Mesenchymal stem cell (in vitro differentiated cells and primary cell): Measurements from ENCODE around the gene VWA2.

ENCODE experiments used
- DNase-seq: peaks from one replicate; pipeline ENCODE4 v3.0.0-alpha.2; 2013
- H2AFZ ChIP-seq: one replicate; pipeline ENCODE4 v1.6.1; 2013; ENCODE audit warnings: low read depth, mild to moderate bottlenecking, control low read depth, inconsistent platforms, low read length, moderate library complexity
- H2AK5ac ChIP-seq: 2 replicates; pipeline ENCODE4 v1.6.1; 2013; ENCODE audit warnings: low read length, moderate library complexity, mild to moderate bottlenecking, inconsistent platforms; ENCODE audit not compliant: severe bottlenecking
- H2BK120ac ChIP-seq: one replicate; pipeline ENCODE4 v1.6.1; 2013; ENCODE audit warnings: low read depth, mild to moderate bottlenecking, inconsistent platforms, low read length, moderate library complexity
- H2BK12ac ChIP-seq, 2 experiments: one replicate each; pipeline ENCODE4 v1.6.1; 2013; ENCODE audit warnings: inconsistent platforms in 2 of 2, low read length in 2 of 2, mild to moderate bottlenecking in 2 of 2, moderate library complexity in 2 of 2, control low read depth in 1 of 2
- H2BK15ac ChIP-seq: one replicate; pipeline ENCODE4 v1.6.1; 2013; ENCODE audit warnings: mild to moderate bottlenecking, low read depth, inconsistent platforms; ENCODE audit not compliant: poor library complexity, severe bottlenecking
- H2BK5ac ChIP-seq: 2 replicates; pipeline ENCODE4 v1.6.1; 2013; ENCODE audit warnings: low read depth, mild to moderate bottlenecking, low read length, control low read depth, inconsistent platforms; ENCODE audit not compliant: poor library complexity, severe bottlenecking
- H3K14ac ChIP-seq, 2 experiments: one replicate each; pipeline ENCODE4 v1.6.1; 2013; ENCODE audit warnings: inconsistent platforms in 2 of 2, low read length in 2 of 2, control low read depth in 1 of 2, mild to moderate bottlenecking in 1 of 2, moderate library complexity in 1 of 2
- H3K18ac ChIP-seq, 2 experiments: one replicate each; pipeline ENCODE4 v1.6.1; 2013; ENCODE audit warnings: inconsistent platforms in 2 of 2, low read length in 2 of 2, control low read depth in 1 of 2, low read depth in 1 of 2, mild to moderate bottlenecking in 1 of 2
- H3K23ac ChIP-seq, 2 experiments: one replicate each; pipeline ENCODE4 v1.6.1; 2013; ENCODE audit warnings: inconsistent platforms in 2 of 2, low read length in 2 of 2, mild to moderate bottlenecking in 2 of 2, moderate library complexity in 2 of 2, control low read depth in 1 of 2
- H3K27ac ChIP-seq: 2 replicates; pipeline ENCODE4 v1.5.1; 2013; ENCODE audit warnings: mild to moderate bottlenecking, moderate library complexity, low read length, control low read depth, inconsistent platforms; ENCODE audit not compliant: poor library complexity, severe bottlenecking
- H3K27me3 ChIP-seq, 2 experiments: 2 replicates each; pipeline versions ENCODE4 v1.6.1 to v1.7.0; 2013; ENCODE audit warnings: low read length in 2 of 2, mild to moderate bottlenecking in 2 of 2, moderate library complexity in 2 of 2, control low read depth in 1 of 2, inconsistent platforms in 1 of 2; ENCODE audit not compliant: control insufficient read depth in 1 of 2, insufficient read depth in 1 of 2
- H3K36me3 ChIP-seq, 2 experiments: 2 replicates each; pipeline versions ENCODE4 v1.6.1 to v1.7.0; 2013; ENCODE audit warnings: low read length in 2 of 2, control low read depth in 1 of 2, inconsistent platforms in 1 of 2, low read depth in 1 of 2, mild to moderate bottlenecking in 1 of 2; ENCODE audit not compliant: insufficient read depth in 2 of 2, control insufficient read depth in 1 of 2
- H3K4ac ChIP-seq, 2 experiments: one replicate each; pipeline ENCODE4 v1.6.1; 2013; ENCODE audit warnings: inconsistent platforms in 2 of 2, low read length in 2 of 2, mild to moderate bottlenecking in 2 of 2, moderate library complexity in 2 of 2, control low read depth in 1 of 2, low read depth in 1 of 2
- H3K4me1 ChIP-seq: 2 replicates; pipeline ENCODE4 v1.6.1; 2013; ENCODE audit warnings: low read depth, low read length, control low read depth; ENCODE audit not compliant: control insufficient read depth, insufficient read depth
- H3K4me2 ChIP-seq: 2 replicates; pipeline ENCODE4 v1.6.1; 2013; ENCODE audit warnings: low read length, mild to moderate bottlenecking, inconsistent platforms; ENCODE audit not compliant: poor library complexity, severe bottlenecking
- H3K4me3 ChIP-seq, 2 experiments: 2 replicates each; pipeline versions ENCODE4 v1.5.1 to v1.7.0; 2013; ENCODE audit warnings: low read length in 2 of 2, mild to moderate bottlenecking in 2 of 2, control low read depth in 1 of 2, low read depth in 1 of 2; ENCODE audit not compliant: insufficient read depth in 1 of 2
- H3K79me1 ChIP-seq: replicated peaks from 2 replicates; pipeline ENCODE4 v1.6.1; 2013; ENCODE audit warnings: mild to moderate bottlenecking, control low read depth, low read length, inconsistent platforms; ENCODE audit not compliant: poor library complexity, severe bottlenecking
- H3K9ac ChIP-seq: 2 replicates; pipeline ENCODE4 v1.7.0; 2013; ENCODE audit warnings: mild to moderate bottlenecking, low read length, moderate library complexity
- H3K9me3 ChIP-seq: 2 replicates; pipeline ENCODE4 v1.7.0; 2013; ENCODE audit warnings: mild to moderate bottlenecking, low read length; ENCODE audit not compliant: control insufficient read depth
- H4K8ac ChIP-seq: one replicate; pipeline ENCODE4 v1.6.1; 2013; ENCODE audit warnings: inconsistent platforms, mild to moderate bottlenecking, low read length, moderate library complexity
- H4K91ac ChIP-seq: one replicate; pipeline ENCODE4 v1.6.1; 2013; ENCODE audit warnings: mild to moderate bottlenecking, low read length, inconsistent platforms
- WGBS: methylation state at CpG from one replicate; pipeline ENCODE4 v1.1.7; 2013; ENCODE audit warnings: mixed read lengths; 5-methylcytosine and 5-hydroxymethylcytosine counted together

The VWA2 gene

GRCh38 chr10:114336823-114337509 is 97.9 kb downstream of the VWA2 start:
- Histone ChIP-seq H2BK5ac (no peak overlapping the region), H3K79me1 (no peaks in the 10 kb centered on the region), H2BK15ac (peak overlapping the region; percentile 57), H2AK5ac (no peak overlapping the region), H3K9ac (no peak overlapping the region), H3K9me3 (no peaks in the 10 kb centered on the region), H3K27ac (no peak overlapping the region), H4K91ac (no peak overlapping the region), H3K14ac (no peak overlapping the region), H3K4ac (no peak overlapping the region), H4K8ac (no peak overlapping the region), H3K27me3 (peaks cover 0 to 49% of the 10 kb centered on the region in 2 experiments), H3K36me3 (no peaks in the 10 kb centered on the region), H2BK12ac (no peak overlapping the region), H3K18ac (no peak overlapping the region), H3K4me1 (peaks cover 3% of the 10 kb centered on the region), H3K4me3 (no peak overlapping the region), H2BK120ac (no peak overlapping the region), H3K4me2 (no peak overlapping the region), H3K23ac (no peak overlapping the region), H2AFZ (no peak overlapping the region)
- no peak for DNase-seq
- 96% methylated on average over 10 of the region's 10 CpGs for WGBS

- H3K18ac ChIP-seq, result peak overlapping the region in 1 of 2 experiments; percentile 5
- H3K4me1 ChIP-seq, result peaks cover 3% of the 10 kb centered on the region
- no peak overlapping the region for H3K4me2 ChIP-seq
- no peak overlapping the region for H4K91ac ChIP-seq
- no peak overlapping the region for H4K8ac ChIP-seq
- H2BK12ac ChIP-seq, result no peak overlapping the region
- H3K9me3 ChIP-seq, result no peaks in the 10 kb centered on the region
- H3K9ac ChIP-seq, result no peak overlapping the region
- no peak overlapping the region for H3K14ac ChIP-seq
- no peaks in the 10 kb centered on the region for H3K79me1 ChIP-seq
- H3K23ac ChIP-seq, result no peak overlapping the region
- H3K4me3 ChIP-seq, result no peak overlapping the region
- H2AK5ac ChIP-seq, result no peak overlapping the region
- no peaks in the 10 kb centered on the region for H3K36me3 ChIP-seq
- no peak for DNase-seq
- peaks cover 0 to 45% of the 10 kb centered on the region in 2 experiments for H3K27me3 ChIP-seq
- H2AFZ ChIP-seq, result no peak overlapping the region
- no peak overlapping the region for H2BK5ac ChIP-seq
- 79% methylated on average over 19 of the region's 19 CpGs for WGBS
- H2BK120ac ChIP-seq, result no peak overlapping the region
- H3K4ac ChIP-seq, result no peak overlapping the region
- H3K27ac ChIP-seq, result no peak overlapping the region
- peak overlapping the region; percentile 57 for H2BK15ac ChIP-seq
These were observed 98.7 kb downstream of the VWA2 start for GRCh38 chr10:114337510-114338462.

- Histone ChIP-seq H3K4me1 (peaks cover 3% of the 10 kb centered on the region), H2BK15ac (no peak overlapping the region), H3K9ac (no peak overlapping the region), H3K36me3 (no peaks in the 10 kb centered on the region), H3K27ac (no peak overlapping the region), H3K9me3 (no peaks in the 10 kb centered on the region), H3K4me2 (no peak overlapping the region), H3K18ac (no peak overlapping the region), H2AK5ac (no peak overlapping the region), H3K14ac (no peak overlapping the region), H3K79me1 (no peaks in the 10 kb centered on the region), H3K4ac (no peak overlapping the region), H3K23ac (no peak overlapping the region), H4K8ac (no peak overlapping the region), H3K27me3 (peaks cover 0 to 27% of the 10 kb centered on the region in 2 experiments), H2BK12ac (no peak overlapping the region), H2BK5ac (no peak overlapping the region), H2AFZ (no peak overlapping the region), H3K4me3 (no peak overlapping the region), H2BK120ac (no peak overlapping the region), H4K91ac (no peak overlapping the region)
- DNase-seq, result no peak
- 100% methylated on average over 6 of the region's 8 CpGs for WGBS
These were observed 101.8 kb downstream of the VWA2 start for GRCh38 chr10:114340816-114341215.
